Measurements from ENCODE around the gene BBS1.
"Not testable (repeated sequence)": the region's sequence is repeated elsewhere in the genome, so short reads cannot be mapped to it uniquely, and the experiment has no call there.

The BBS1 gene

DNA sequence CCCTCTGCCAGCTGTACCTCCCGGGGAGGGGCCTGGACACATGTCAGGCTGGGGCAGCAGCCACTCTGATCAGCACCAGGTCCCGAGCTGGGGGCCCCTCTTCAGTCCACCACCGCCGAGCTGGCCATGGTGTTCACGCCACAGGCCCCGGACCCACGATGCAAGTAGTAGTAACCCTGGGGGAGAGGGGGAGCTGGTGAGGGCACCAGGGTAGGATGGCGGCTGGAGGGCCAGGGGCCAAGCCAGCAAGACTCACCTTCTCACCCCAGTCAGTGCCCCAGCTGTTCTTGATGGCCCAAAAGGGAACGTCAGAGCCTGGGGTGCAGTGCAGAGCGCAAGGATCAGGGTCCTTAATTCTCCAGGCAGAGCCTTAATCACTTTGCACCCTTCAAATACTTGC lies 53.4 kb downstream of the BBS1 start:
- DNase-seq: no peak
- in situ Hi-C loops (cut with HindIII; ENCODE audit: low pct_ligation_motif_present, low pct_unique_long_range_greater_than_20kb, low sequenced_read_pairs): no loop called here

DNA sequence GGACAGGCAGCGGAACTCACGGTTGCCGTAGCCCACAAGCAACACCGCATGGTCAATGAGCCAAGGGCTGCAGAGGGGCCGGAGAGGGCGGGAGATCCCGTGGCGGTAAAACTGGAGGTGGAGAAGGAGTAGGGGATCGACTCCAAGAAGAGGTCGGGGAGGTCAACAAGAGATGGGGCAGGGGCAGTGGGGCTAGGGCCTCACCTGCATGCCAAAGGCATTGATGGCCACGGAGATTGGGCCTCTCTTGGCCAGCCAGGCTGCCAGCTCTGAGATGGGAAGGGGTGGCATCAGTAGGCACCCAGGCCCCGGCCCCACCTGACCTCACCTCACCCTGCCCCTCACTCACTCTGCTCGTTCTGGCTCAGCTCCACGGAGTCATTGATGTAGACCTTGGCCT lies 54.1 kb downstream of the BBS1 start:
- in situ Hi-C loops (cut with HindIII; ENCODE audit: low pct_ligation_motif_present, low pct_unique_long_range_greater_than_20kb, low sequenced_read_pairs): no loop called here
- no peak for DNase-seq

DNA sequence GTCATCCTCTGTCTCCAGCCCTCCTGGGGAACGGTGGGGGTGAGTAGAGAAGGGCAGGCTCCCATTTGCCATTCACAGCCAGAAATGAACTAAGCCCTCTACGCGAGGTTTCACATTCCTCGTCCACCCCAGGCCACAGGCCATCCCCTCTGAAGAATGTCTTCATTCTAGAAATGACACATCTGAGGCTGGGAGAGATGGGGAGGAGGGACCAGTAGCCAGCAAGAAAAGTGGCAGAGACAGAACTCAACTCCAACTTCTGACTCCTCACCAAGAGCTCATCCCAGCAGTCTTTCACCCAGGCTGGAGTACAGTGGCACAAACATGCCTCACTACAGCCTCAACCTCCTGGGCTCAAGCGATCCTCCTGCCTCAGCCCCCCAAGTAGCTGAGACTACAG lies 54.5 kb downstream of the BBS1 start:
- in situ Hi-C loops (cut with HindIII; ENCODE audit: low pct_ligation_motif_present, low pct_unique_long_range_greater_than_20kb, low sequenced_read_pairs): no loop called here
- DNase-seq: no peak

DNA sequence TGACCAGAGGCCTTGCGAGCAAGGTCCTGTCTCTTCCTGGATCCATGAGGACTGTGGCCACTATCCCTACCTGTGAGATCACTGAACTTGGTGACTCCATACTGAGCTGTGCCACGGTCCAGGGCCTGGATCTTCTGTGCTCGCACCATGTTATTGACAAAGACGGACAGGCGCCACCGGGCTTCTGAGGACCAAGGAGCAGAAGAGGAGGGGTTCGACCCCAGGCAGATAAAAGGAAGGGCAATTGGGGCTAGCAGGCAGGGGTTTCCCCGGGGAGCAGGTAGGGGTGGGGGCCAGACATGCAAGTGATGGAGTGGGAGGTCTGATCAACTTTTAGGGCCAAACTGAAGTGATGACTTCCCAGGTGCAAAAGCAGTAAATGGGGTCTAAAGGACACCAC lies 55.8 kb downstream of the BBS1 start:
- no peak for DNase-seq
- in situ Hi-C loops (cut with HindIII; ENCODE audit: low pct_ligation_motif_present, low pct_unique_long_range_greater_than_20kb, low sequenced_read_pairs): no loop called here

DNA sequence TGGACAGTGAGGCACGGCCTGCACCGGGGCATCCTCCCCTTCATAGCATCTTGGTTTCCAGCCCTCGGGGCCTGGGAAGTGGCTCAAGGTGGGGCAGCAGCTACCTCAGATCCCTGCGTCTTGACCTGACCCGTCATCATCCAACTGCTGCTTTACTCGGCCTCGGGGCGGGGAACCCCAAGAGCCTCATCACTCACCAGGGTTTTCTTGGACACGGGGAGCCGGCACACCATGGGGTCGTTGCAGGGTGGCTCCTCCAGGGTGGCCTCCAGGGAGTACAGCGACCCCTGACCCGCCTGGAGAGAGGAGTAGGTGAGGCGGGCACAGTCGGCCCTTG lies 57.3 kb downstream of the BBS1 start:
- no peak for DNase-seq
- in situ Hi-C loops (cut with HindIII; ENCODE audit: low pct_ligation_motif_present, low pct_unique_long_range_greater_than_20kb, low sequenced_read_pairs): no loop called here

DNA sequence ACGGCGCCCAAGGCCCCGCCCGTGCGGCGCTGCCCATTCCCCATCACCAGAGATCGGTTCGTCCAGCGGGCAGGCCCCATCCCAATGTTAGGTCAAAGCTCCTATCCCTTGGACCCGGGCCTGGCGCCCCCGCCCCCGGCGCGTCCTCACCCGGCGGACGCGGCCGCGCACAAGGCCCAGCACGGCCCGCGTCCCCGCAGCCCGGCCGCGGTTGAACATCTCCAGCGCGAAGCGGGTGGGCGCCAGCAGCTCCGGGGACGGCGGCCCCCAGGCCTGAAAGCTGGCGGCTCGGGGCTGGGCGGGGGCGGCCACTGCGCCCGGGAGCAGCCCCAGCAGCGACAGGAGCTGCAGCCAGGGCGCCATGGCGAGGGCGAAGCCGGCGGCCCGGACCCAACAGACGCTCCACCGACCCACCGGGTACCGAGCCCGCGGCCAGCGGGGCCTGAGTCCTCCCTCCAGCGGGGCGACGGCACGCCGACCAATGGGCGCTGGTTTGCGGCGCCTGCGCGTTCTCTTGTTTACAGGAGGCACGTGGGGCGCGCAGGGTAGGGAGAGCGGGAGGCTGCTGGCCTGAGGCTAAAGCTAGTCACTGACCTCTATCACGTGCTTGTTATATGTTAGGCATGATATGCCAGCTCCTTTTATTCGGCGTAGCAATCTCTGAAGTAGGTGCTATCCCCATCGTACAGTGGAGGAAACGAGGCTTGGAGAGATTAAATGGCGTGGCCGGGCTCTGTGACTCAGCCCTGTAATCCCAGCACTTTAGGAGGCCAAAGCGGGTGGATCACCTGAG lies 57.9 kb downstream of the BBS1 start, which contains the start of gene CTSF:
CTSF (minus strand) TSS at position 483 of the 793 bp plus-strand sequence; CDS start at position 363, 120 bp downstream.
- DNase-seq: no peak
- in situ Hi-C loops (cut with HindIII; ENCODE audit: low pct_ligation_motif_present, low pct_unique_long_range_greater_than_20kb, low sequenced_read_pairs): no loop called here

DNA sequence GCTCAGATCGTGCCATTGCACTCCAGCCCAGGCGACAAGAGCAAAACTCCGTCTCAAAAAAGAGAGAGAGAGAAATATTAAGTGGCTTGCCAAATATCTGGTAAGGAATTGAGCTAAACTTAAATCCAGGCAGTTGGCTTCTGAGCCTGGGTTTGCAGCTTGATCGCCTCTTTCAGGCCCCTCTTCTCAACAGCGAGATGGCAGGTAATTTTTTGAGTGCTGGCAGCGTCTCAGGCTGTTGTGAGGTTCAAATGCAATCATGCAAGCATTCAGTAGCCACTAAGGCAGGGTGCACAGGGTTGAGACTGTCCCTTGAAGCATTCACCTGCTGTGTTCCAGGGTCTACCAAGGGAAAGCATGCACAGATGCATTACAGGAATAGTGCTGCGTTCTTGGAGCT lies 58.6 kb downstream of the BBS1 start:
- no peak for DNase-seq
- in situ Hi-C loops (cut with HindIII; ENCODE audit: low pct_ligation_motif_present, low pct_unique_long_range_greater_than_20kb, low sequenced_read_pairs): no loop called here

DNA sequence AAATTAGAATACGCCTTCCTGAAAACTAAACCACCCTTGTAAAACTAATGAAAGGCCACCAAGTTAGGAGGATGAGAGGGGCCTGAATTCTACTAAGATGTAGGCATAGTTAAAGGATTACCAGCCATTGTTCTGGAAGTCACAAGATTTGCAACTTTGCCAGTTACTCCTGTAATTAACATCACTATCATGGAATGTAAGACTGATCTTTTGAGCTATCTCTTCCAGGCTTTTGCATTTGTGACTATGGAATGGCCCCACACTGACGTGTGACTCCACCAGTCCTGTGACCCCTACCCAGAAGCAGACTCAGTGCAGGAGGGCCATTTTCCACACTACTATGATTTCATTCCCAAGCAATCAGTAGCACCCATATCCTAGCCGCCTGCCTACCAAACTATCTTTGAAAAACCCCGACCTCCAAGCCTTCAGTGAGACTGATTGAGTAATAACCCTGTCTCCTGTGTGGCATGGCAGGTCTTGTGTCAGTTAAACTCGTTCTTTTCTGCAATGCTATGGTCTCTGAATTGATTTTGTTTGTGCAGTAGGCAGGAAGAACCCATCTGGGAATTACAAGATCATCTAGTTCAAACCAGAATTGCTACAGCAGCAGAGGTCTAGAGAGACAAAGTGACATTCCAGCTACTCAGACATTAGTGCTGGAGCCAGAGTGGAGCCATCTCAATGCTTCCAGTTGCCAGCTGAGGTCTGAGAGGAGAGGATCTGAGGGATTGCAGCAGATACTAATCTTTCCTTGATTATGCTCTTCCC lies 59.8 kb downstream of the BBS1 start:
- in situ Hi-C loops (cut with HindIII; ENCODE audit: low pct_ligation_motif_present, low pct_unique_long_range_greater_than_20kb, low sequenced_read_pairs): no loop called here
- no peak for DNase-seq

DNA sequence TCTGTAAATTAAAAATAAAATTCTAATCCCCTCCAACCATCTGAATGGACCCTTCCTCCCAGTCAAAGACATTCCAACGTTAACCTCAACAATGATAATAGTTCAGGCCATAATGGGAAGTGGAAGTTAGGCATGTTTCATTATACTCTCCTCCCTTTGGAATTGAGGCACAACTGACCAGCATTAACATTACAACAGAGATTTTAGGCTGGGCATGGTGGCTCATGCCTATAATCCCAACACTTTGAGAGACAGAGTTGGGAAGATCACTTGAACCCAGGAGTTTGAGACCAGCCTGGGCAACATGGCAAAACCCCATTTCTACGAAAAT lies 60.4 kb downstream of the BBS1 start:
- in situ Hi-C loops (cut with HindIII; ENCODE audit: low pct_ligation_motif_present, low pct_unique_long_range_greater_than_20kb, low sequenced_read_pairs): no loop called here

DNA sequence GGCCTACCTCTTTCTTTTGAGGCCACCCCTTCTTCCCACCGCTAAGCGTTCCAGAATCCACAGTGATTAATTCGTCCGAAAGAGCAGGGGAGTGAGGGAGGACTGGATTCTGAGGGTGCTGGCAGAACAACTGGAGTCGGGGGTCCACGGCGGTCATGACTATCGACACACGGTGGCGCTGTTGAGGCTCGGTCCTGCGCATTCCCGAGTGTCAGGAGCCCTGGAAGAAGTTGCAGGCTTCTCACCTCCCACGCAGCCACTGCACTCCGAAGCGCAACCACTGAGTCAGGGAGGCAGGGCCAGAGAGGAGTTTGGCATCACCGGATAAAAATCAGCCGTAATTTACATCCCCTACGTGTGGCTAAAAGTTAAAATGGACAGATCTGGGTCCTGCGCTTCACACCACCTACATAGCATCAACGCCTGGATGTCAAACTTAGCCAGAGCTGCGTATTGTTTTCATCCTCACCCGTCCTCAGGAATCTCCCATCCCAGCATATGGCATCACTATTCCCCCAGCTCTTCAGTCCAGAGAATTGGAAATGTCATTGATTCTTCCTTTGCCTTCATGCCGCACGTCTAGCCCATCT lies 68.7 kb downstream of the BBS1 start:
- no peak for DNase-seq
- in situ Hi-C loops (cut with HindIII; ENCODE audit: low pct_ligation_motif_present, low pct_unique_long_range_greater_than_20kb, low sequenced_read_pairs): no loop called here

More for the DNA sequence above, 60.4 kb downstream of the BBS1 start:
- DNase-seq: no peak

DNA sequence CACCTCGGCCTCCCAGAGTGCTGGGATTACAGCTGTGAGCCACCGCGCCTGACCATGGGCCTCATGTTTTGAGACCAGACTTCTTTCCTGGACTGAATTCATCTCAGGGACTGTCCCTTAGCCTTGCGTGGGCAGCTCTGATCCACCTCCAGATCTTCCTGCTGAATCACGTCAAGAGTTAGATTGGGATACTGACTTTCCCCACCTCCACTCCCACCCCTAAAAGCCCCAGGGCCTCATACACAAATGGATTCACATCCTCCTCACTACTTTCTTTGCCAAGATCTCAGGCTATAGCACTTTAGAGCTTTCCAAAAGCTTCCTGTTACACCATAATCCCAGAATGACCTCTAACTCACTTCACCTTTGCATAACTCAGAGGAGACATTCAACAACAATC lies 70.4 kb downstream of the BBS1 start:
- in situ Hi-C loops (cut with HindIII; ENCODE audit: low pct_ligation_motif_present, low pct_unique_long_range_greater_than_20kb, low sequenced_read_pairs): no loop called here

DNA sequence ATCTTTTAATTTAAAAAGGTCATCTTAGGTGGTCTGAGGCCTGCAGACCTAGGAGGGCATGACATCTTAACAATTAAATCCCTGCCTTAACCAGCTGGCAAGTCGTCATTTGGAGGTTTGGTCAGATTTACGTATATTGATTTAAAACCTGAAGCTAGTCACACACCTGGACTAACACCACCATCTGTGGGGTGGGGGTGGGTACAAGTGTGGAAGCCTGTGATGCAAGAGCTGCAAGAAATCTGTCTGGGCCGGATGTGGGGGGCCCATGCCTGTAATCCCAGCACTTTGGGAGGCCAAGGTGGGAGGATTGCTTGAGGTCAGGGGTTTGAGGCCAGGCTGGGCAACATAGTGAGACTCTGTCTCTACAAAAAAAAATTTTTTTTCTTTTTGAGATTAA lies 70.8 kb downstream of the BBS1 start:
- in situ Hi-C loops (cut with HindIII; ENCODE audit: low pct_ligation_motif_present, low pct_unique_long_range_greater_than_20kb, low sequenced_read_pairs): no loop called here
- DNase-seq: no peak

More for the DNA sequence above, 70.4 kb downstream of the BBS1 start:
- DNase-seq: no peak

DNA sequence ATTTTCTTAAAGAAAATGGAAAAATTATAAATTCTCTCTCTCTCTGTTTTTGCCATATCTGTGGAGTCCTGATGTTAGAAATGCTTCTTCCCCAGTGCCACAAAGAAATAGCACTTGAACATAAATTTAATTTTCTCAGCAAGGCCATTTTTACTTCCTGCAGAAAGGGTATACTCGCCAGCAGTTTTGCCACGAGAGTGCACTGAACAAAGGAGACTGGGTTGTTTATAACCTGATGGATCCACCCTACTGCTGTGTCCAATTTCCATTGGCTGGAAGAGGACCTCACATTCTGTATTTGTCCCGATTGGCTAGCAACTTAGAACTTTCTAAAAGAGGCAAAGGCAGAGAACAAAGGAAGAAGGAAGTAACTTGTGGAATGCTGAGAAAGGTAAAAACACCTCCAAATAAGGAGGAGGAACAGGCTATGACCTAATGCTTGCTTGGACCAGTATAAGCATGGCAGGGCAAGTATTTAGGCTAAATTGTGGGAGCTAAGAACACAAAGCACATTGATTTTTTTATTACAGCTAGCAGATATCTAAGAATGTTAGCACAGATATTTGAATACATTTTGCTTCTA lies 72.2 kb downstream of the BBS1 start:
- in situ Hi-C loops (cut with HindIII; ENCODE audit: low pct_ligation_motif_present, low pct_unique_long_range_greater_than_20kb, low sequenced_read_pairs); DNase-seq: not testable (repeated sequence)

Measured in ACHN (cell line).